HG03108 (cell line): ENCODE results near the gene CDHR1.
"Not testable (repeated sequence)": the region's sequence is repeated elsewhere in the genome, so short reads cannot be mapped to it uniquely, and the experiment has no call there.

Experiments
- ATAC-seq: cut with Tn5 transposase; IDR thresholded peaks from one replicate; pipeline ENCODE4 v1.9.1; 2021; ENCODE audit warnings: moderate library complexity; ENCODE audit not compliant: unreplicated experiment

Gene CDHR1

DNA sequence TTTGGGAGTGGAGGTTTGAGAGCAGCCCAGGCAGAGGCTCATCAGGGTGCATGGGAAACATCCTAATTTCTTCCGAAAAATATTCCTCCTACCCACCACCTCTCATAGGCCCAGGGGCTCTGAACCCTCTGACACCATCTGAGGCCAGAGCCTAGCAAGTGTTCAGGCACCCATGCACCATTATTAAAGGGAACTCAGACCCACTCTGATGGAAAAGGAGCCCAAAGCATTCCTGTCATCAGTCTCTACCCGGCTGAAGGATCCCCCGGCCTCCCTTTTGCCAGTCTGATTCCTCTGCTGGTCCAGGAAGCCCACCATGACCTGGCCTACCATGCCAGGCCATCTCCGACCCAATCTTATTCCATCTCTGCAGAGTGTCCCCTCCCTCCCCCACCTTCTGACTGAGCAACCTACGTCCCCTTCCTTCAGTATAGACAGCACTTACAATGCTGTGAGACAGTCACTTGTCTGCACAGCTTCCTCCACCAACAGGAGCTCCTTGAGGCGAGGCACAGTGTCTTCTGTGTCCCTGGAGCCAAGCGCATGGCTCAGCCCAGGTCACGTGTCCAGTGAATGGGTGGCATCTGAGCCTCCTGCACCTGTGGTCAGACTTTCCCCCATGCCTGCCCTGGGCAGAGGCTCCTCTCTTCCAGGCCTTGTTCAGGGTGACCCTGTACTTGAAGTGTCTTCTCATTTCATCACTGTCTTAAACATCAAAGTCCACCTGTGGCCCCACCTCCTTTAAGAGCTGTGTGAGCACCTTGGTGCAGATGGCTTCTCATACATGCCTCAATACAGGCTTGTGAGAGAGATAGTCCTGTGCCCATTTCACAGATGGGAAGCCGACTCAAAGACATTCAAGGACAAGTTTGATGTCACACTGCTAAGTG is 21.6 kb upstream of the CDHR1 start:
- peak; percentile 30 for ATAC-seq

DNA sequence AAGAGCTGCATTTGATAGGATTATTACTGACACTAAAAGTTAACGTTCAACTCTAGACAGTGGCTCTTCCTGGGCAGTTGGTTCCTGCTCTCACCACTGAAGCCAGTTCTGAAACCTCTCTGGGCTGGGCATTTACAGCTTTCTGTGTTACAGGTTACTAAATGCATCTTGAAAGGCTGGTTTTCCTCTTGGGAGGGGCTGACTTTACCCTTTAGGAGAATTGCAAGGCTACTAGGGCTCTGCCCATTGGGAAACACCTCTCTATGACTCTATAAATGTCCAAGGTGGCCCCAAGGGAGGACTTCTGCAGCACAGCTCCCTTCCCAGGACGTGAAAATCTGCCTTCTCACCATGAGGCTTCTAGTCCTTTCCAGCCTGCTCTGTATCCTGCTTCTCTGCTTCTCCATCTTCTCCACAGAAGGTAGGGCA is 20.8 kb upstream of the CDHR1 start, which contains the start of gene GPR15LG:
Gene GPR15LG, plus strand, starts transcription at position 301 of the 429 bp plus-strand sequence. Its CDS starts 51 bp downstream, at position 352.
- ATAC-seq = peak; percentile 50

DNA sequence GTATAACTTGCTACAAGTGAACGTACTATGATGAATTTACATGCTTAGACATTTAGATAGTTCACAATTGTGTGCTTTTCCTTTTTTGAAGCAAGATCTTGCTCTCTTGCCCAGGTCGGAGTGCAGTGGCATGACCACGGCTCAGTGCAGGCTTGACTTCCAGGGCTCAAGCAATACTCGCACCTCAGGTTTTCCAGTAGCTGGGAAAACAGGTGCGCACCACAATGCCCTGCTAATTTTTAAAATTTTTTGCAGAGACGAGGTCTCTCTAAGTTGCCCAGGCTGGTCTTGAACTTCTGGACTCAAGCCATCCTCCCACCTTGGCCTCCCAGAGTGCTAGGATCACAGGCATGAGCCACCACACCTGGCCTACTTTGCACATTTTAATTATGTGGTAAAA is 18.9 kb upstream of the CDHR1 start:
- ATAC-seq = no peak

DNA sequence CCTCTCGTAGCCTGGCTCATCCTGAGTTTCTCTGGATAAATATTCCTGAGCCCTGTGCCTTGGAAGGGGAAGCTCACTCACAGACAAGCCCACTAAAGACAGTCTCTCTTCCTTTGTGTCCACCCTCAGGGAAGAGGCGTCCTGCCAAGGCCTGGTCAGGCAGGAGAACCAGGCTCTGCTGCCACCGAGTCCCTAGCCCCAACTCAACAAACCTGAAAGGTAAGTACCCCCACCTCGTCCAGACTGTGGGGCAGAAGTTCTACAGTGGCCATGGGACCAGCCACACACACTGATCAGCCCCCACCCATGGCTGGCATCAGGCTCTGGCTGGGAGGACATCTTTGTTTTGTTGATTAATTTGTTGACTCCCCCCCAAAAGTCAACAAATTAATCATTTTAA is 18.0 kb upstream of the CDHR1 start:
- no peak for ATAC-seq

DNA sequence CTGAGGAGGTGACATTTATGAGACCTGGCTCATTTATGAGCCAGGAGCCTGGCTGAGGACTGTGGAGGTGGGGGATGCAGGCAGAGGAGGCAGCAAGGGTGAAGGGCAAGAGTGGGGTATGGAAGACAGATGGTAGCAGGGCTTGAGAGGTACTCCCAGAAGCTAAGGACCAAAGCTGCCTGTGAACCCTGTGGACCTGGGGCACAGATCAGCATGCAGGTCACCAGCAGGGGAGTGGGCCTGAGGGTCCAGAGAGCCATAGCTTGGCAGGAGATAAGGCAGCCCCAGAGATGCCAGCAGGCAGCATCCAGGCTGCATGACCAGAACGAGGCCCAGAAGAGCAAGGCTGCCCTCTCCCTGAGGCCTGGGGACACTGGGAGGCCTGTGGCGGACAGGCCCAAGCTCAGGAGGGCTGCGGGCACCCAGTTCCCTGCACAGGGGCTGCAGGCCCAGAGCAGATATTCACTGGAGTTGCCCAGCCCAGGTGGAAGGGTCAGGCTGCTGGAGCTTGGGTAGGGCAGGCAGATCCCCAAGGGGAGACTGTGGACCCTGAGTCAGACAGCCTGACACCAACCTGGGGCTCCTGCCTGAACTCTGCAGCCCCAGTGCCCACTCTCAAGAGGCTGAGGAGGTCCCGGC is 17.4 kb upstream of the CDHR1 start:
- no peak for ATAC-seq

DNA sequence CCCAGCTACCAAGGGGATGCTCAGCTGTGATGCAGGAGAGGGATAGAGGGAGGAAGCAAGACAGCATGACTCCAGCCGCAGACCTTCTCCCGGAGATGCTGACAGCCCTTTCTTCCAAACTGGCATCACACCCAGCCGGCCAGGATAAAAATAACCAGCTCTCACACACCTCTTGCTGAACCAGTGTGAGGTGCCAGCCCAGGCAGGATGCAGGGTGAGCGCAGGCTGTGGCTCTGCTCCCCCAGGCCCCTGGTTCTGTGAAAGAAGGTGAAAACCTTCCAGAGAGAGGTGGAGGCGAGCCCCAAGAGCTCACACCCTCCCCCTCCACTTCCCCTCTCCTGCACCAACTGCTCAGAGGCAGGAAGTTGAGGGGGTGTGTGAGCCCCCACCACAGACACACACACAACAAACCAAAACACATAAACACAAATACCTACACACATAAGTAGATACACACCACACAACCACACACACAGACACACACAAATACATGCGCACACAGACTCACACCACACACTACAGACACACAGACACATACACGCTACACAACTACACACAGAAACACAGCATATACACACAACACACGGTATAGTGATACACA is 16.7 kb upstream of the CDHR1 start:
- peak; percentile 46 for ATAC-seq

DNA sequence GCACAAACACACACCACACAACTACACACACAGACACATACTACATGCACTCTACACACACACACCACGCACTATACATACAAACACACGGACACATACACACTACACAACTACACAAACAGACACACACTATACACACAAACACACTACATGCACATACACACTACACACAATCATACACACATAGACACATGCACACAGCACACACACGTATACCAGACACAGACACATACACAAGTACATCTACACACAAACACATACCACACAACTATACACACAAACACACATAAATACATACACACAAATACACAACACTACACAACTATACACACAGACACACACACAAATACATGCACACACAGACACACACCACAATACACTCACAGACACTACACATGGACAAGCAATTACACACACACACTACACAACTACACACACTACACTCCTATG is 16.2 kb upstream of the CDHR1 start:
- no peak for ATAC-seq

DNA sequence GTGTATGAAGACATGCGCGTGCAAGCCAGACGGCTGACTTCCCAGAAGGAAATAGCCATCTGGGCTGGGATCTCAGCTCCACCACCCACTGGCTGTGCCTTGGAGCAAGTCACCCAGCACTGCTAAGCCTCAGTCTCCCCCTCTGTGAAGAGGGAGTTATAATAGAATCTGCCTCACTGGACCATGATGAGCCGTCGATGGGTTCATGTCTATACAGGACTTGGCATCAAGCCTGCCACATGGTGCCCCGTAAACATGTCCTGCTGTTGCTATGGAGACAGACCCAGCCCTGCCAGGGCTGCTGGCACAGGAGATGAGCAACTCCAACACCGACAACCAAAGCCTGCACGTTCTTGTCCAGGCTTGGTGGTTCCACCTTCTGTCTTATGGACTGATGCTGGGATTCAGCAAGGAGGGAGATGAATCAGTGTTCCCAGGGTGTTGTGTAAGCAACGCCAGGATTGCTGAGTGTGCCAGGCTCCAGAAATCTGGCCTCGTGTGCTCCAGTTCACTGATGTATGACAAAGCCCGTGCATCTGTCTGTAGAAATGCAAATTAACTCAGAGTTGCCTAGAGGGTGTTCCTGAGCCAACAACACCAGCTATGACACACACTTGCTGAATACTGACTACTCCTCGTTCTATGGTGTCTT is 15.2 kb upstream of the CDHR1 start:
- ATAC-seq = peak; percentile 82

DNA sequence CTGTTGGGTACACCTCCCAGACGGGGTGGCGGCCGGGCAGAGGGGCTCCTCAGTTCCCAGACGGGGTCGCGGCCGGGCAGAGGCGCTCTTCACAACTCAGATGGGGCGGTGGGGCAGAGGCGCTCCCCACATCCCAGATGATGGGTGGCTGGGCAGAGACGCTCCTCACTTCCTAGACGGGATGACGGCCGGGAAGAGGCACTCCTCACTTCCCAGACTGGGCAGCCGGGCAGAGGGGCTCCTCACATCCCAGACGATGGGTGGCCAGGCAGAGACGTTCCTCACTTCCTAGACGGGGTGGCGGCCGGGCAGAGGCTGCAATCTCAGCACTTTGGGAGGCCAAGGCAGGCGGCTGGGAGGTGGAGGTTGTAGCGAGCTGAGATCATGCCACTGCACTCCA is 14.0 kb upstream of the CDHR1 start:
- ATAC-seq = not testable (repeated sequence)

DNA sequence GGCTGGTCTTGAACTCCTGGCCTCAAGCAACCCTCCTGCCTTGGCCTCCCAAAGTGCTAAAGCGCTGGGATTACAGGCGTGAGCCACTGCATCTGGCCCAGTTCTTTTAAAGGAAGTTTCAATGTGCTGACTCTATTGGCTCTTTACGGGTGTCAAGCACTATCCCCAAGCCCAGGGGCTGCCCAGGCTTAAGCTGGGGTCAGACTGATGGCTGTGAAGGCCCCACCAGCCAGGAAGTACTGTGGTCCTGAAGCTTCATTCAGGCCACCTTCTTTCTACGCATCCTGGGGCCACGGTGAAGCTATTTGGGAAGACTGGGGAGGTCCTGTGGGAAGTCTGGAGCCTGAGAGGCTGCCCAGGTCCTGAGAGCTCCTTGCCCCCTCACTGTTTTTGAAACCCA is 12.7 kb upstream of the CDHR1 start:
- no peak for ATAC-seq

DNA sequence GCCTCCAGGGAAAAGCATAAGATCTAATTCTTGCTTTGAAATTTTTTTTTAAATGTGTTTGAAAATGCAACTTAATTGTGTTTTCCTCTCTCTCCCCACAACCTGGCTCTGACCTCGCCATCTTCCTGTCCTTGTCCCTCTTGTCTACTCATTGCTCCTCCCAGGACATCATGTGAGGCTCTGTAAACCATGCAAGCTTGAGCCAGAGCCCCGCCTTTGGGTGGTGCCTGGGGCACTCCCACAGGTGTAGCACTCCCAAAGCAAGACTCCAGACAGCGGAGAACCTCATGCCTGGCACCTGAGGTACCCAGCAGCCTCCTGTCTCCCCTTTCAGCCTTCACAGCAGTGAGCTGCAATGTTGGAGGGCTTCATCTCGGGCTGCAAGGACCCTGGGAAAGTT is 9.8 kb upstream of the CDHR1 start:
- no peak for ATAC-seq

DNA sequence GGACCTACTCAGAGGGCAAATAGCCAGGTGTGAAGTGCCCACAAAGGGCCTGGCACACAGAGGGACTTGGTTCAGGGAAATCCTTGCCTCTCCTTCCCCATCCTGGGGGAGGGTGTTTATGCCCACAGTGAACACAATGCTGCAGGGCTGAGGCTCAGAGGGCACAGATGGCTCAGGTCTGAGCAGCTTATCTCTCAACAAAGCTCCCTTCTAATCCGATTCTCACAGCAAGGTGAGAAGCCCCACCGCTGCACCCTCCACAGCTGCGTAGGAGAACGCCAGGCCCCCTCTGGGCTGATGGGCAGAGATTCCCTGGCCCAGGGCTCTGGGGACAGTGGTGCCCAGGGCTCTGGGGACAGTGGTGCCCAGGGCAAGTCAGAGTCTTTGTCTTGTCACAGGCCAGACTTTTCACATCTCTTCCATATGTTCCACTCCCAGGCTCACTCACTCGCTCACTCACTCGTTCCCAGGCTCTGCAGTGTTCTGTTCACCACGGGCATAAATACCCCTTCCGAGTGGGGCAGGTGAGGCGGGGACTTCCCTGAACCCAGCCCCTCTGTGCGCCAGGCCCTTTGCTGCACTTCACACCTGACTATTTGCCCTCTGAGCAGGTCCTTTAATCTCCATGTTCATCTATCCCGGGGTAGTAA is 8.7 kb upstream of the CDHR1 start:
- no peak for ATAC-seq

DNA sequence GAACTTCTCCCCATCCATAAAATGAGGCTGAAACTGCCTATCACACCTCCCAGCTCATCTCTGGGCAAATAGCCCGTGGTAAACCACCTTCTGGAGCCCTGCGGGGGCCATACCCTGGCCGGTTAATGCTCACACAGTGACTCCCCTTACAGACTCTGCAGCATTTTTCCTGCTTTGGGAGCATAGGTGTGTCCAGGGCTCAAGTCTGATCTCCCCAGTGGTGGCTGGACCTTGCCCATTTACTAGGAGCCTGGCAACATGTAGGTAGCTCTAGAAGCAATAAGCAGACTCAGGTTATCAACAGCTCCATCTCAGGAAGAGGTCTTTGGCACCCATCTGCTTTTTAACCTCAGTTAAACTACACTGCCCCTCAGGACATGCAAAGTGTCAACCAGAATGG is 5.5 kb upstream of the CDHR1 start:
- no peak for ATAC-seq

DNA sequence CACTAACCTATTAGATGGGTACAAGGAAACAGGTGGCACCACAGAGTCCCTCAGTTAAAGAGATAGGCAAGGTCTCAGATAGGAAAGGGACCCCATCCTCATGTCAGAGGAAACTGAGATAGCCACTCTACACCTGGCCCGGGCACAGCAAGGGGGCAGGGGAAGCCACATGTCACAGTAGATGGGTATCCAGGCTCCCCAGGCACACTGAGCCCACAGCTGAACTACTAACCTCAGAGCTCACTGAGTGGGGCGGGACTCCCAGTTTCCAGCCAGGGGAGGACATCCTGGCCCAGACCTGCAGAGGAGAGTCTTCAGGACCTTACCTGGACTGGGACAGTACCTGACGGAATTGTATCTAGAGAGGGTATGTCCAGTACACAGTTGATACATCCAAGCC is 3.7 kb upstream of the CDHR1 start:
- no peak for ATAC-seq

DNA sequence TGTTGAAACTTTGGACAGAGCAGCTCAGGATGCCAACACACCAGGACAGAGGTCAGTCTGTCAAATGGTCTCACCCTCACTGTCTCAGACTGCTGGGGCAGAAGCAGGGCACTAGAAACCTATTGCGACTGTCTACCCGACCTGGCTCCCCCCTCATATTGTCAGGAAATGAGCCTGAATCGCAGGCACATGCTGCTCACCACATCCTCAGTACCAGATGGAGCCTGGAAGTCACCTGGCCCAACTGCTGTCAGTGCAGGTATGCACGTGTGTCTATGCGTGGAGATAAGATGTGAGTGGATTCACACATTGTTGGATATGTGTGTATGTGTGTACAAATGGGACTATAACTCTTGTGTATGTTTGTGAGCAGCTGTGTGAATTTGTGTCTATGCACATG is 3.2 kb upstream of the CDHR1 start:
- ATAC-seq = no peak

DNA sequence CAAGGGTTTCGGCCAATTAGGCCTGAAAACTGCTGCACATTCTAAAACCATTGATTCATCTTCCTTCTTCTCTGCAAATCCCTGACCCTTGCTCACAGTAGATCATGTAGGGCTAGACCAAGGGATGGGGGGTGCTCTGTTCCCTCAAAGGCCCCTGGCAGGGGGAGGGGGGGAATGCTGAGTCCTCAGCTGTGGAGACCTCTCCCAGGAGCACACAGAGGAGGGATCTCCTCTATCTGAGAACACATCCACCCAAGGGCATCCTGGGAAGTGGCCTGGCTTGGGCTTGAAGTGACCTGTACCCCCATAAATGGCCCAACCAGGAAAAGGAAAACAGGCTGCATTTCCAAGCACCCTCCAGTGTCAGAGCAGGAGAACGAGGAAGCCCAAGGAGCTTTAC is 1.0 kb upstream of the CDHR1 start:
- no peak for ATAC-seq

DNA sequence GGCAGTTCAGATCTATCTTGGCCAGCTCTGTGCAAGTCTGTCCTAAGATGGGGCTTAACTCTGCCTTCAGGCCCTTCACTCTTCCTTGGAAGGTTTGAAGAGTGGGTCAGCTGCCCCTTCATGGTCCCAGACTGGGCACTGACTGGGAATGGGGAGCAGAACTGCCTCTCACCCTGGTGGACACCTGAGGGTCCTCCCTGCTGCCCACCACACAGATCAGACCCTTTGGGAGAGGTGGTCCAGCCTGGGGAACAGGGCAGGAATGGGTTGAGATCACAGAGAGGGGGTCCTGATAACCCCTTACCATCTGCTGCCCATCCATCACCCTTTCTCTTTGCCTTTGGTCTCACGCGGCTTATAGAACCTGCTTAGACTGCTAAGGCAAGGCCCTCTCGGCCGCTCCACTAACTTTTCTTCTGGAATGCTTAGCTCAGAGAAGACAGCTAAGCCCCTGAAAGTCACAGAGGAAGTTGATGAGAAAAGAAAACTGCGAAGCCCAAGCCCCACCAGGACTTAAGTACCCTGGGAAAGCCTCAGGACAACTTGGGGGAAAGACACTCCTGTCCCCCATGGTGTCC is 402 bp upstream of the CDHR1 start:
- ATAC-seq = no peak

DNA sequence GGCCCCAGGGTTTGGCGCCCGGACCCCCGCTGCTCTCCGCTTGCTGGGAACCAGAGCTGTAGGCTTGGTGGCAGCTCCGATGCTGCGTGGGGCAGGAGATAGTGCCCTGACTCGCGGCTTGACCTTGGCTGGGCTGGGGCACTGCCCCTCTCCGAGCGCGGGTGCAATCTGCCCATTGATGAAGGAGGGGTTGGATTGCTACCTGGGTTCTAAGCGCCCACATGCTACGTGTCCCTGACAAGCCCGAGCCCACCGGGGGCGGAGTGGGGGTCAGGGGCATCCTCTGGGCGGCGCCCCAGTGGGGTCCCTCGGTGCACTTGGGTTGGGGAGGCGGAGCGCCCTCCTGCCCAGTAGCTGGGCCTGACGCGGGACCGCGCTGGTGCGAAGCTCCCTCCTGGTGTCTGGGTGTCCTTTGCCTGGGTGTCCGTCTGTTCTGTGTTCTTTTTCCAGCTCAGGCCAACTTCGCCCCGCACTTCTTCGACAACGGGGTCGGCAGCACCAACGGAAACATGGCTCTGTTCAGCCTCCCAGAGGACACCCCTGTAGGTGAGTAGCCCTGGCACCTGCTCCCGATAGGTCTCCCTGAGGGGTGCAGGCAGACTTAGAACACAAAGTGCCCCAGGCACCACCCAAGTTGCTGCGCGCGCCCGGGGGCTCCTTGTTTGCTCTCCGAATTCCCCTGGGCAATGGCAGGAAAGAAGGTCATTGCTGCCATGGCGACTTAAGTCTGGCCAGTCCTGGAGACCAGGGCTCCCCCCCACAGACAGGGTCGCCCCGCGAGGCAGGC is 900 bp downstream of the CDHR1 start:
- no peak for ATAC-seq

DNA sequence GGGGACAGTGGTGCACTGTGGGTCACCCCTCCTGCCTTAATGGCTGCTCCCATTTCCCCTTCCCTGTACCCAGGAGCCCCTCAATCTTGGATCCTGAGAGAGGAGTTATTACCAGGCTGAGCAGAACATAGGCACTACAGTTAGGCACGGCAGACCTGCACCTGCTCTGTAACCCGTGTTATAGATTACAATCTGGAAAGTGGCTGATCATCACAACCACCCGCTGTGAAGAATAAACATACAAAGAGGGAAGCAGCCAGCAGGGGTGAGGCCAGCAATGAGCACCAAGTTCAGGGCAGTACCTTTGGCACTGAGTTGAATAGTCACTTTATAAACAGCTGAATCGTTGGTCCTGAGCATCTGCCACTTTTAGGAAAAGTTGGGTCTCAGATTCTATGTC is 1.7 kb downstream of the CDHR1 start:
- ATAC-seq = no peak

DNA sequence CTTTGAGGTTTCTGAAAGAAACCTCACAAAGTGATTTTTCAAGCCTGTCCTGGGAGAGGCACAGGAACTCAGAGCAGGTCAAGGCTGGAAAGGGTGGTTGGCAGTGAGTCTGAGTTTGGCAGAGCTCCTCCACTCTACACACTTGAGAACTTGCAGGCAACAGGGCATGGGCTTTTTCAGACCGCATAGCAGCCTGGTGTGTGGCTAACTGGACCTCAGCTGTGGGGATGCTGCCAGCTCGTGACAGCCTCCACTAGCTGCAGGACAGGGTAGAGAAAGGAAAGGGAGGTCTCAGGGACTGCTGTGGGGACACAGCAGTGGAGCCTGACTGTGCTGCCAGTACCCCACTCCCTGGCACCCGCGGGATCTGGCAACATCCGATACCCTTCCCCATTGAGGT is 2.6 kb downstream of the CDHR1 start:
- ATAC-seq = no peak
